GM13976 (cell line): ENCODE results near the gene KLK3.

Experiments
- DNase-seq: peaks from one replicate; pipeline ENCODE4 v3.0.0; 2012; ENCODE audit warnings: low spot score
- in situ Hi-C: fragments of 300-500 bp; cut with MboI; formaldehyde crosslinking; loops from one replicate; pipeline ENCODE4 v1.12.0; 2022; ENCODE audit warnings: low sequenced_read_pairs, mixed read lengths, inconsistent platforms; ENCODE audit not compliant: unreplicated experiment
- TF ChIP-seq, protein P1 (sequence below): IDR thresholded peaks from 2 replicates; pipeline ENCODE4 v1.5.1; 2012; ENCODE audit warnings: borderline replicate concordance, mild to moderate bottlenecking; ENCODE audit not compliant: insufficient read depth; ENCODE audit errors: extremely low read depth, missing control alignments, control extremely low read depth

KLK3 gene

DNA sequence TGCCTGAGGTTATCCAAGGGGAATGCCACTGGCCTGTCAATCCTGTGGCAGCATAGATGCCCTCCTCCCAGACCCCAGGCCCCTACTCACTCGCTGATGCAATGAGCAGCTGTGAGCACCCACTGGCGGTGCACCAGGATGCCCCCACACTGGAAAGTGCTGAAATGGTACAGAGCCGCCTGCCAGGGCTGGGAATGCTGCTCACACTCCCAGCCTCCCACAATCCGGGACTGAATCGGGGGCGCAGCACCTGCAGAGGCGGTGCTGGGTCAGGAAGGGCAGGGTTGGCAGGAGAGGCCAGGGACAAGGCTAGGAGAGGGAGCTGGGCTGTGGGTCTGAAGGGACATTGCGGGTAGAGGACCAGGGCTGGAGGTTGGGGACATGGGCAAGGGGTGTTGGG, 33.1 kb upstream of the KLK3 start:
- in situ Hi-C loops: no loop called here
- TF ChIP-seq, protein P1, sequence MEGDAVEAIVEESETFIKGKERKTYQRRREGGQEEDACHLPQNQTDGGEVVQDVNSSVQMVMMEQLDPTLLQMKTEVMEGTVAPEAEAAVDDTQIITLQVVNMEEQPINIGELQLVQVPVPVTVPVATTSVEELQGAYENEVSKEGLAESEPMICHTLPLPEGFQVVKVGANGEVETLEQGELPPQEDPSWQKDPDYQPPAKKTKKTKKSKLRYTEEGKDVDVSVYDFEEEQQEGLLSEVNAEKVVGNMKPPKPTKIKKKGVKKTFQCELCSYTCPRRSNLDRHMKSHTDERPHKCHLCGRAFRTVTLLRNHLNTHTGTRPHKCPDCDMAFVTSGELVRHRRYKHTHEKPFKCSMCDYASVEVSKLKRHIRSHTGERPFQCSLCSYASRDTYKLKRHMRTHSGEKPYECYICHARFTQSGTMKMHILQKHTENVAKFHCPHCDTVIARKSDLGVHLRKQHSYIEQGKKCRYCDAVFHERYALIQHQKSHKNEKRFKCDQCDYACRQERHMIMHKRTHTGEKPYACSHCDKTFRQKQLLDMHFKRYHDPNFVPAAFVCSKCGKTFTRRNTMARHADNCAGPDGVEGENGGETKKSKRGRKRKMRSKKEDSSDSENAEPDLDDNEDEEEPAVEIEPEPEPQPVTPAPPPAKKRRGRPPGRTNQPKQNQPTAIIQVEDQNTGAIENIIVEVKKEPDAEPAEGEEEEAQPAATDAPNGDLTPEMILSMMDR: no peak
- DNase-seq: no peak

DNA sequence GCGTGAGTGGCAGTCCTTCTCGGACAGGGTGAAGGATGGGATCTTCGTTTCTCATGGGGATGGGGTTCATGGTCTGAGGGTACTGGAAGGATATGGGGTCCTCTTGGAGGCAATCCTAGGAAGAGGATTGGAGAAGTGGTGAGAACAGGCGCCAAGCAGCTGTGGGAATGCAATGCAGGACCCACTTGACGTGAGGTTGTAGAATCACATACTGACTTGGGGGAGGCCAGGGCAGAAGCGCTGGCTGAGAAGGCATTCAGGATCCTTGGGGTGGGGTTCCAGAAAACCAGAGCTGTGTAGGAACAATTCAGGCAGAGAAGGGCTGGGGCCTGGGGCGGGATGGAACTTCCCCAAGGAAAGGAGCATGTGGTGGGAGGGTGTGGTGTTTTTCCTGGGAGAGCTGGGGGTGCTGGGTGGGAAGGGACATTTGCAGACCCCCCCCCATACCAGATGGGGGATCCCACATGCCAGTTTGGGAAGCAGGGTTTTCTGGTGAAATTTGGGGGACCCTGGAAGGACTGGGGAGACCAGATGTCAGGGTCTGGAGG, 32.0 kb upstream of the KLK3 start:
- DNase-seq: no peak
- TF ChIP-seq, protein P1: no peak
- in situ Hi-C loops: no loop called here

DNA sequence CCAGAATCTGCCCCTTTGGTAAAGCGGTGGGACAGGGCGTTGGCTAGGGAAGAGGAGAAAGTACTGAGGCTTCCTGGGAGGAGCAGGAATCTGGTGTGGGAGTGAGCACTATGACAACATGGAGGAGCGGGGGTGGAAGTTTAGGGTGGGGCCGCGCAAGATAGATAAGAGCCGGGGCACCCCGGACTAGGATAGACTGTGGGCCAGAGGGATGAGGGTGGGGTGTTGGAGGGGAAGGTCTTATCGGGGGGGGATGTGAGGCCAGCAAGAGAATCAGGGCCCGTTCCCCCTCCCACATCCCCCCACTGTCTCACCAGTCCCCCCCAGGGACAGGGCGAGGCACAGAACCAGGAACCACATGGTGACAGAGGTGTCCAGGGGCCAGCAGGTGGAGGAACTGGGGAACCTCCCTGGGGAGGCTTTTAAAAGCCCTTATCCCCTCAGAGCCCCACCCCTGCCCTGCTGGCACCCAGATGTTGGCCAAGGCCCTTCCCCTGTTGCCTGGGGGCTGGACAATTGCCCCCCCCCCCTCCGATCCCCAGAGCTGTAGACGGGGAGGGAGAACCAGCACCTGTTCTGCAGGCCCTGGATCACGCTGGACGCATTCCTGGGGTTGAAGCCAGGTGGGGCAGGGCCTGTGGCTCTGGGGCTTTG, 31.2 kb upstream of the KLK3 start, which contains the start of gene KLK1:
KLK1 (minus strand) TSS at position 399 of the 654 bp plus-strand sequence; CDS start at position 360, 39 bp downstream.
- in situ Hi-C loops: no loop called here
- DNase-seq: no peak
- TF ChIP-seq, protein P1: no peak

DNA sequence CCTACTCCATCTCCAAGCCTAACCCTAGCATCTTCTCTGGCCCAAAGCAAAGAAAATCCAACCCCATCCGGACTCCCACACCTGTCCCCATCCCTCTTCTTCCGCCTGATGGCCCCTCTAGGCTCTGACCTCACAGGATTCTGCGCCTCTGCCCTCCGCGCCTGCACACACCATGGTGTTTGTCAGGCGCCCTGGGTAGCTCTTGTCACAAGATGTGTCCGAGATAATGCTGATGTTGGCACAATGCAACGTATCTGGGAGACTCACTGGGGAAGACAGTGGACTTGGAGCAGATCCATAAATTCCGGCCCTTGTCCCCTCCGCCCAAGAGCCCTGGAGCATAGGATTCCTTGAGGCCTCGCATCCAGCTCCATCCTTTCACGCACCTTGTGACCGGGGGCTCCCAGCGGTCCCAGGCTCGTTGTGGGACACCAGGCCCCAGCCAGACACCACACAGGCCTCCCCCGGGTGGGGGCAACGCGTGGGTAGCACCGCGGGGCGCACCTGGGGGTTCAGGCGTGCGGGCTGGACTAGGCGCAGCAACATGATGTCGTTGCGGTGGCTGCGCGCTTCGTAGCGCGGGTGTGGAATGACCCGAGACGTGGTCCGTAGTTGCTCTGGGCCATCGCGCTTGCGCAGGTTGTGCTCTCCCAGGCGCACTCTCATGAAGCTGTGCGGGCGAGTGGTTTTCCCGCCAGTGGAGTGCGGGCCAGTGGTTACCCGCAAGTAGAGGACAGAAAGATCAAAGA, 28.0 kb upstream of the KLK3 start:
- no peak for DNase-seq
- in situ Hi-C loops: no loop called here
- TF ChIP-seq, protein P1: no peak

DNA sequence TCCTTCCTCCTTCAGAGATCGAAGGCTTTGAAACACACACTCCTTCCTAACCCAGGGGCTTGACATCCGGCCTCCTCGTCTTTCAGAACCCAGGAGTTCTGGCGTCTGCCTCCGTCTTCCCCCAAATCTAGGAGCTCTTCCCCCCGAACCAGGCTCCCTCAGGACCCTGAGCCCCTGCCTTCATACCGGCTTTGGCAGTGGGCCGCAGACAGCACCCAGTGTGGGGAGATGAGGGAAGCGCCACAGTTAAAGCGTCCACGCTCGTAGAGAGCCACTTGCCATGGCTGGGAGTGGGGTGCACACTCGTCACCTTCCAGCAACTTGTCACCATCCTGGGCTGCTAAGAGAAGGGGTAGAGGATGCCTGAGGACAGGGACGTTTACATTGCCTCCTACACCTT, 27.2 kb upstream of the KLK3 start:
- TF ChIP-seq, protein P1: no peak
- no peak for DNase-seq
- in situ Hi-C loops: no loop called here

DNA sequence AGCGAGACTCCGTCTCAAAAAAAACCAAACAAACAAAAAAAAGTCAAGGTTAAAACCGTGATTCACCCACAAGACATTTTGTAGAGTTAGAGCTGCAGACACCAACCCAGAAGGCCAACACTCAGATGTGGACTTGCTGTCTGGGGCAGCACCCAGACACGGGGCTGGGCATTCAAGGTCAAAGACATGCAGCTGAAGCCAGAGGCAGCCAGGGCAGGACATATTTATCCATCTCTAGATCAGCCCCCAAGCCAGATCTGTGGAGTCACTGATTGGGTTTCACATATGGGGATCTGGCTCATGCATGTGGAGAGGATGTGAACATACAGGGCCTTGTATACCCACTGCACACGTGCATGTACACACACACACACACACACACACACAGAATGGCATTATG, 24.9 kb upstream of the KLK3 start:
- in situ Hi-C loops: no loop called here
- TF ChIP-seq, protein P1: no peak
- DNase-seq: no peak
